Inflammatory macrophage treated with lipopolysaccharide for 1 hour (primary cell): ENCODE measurements around the gene ACP2.

Experiments used
- DNase-seq, 2 donors: peaks; one replicate each; pipeline ENCODE4 v3.0.0-alpha.2; 2020 to 2022

ACP2 gene

DNA sequence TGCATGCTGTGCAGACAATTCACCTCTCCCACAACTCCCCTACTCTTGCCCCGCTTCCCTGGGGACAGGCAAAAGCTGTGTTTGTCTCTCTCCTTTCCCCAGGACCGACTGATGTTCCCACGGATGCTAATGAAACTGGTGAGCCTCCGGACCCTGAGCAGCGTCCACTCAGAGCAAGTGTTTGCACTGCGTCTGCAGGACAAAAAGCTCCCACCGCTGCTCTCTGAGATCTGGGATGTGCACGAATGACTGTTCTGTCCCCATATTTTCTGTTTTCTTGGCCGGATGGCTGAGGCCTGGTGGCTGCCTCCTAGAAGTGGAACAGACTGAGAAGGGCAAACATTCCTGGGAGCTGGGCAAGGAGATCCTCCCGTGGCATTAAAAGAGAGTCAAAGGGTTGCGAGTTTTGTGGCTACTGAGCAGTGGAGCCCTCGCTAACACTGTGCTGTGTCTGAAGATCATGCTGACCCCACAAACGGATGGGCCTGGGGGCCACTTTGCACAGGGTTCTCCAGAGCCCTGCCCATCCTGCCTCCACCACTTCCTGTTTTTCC is 19.9 kb upstream of the ACP2 start:
- DNase-seq = no peak

DNA sequence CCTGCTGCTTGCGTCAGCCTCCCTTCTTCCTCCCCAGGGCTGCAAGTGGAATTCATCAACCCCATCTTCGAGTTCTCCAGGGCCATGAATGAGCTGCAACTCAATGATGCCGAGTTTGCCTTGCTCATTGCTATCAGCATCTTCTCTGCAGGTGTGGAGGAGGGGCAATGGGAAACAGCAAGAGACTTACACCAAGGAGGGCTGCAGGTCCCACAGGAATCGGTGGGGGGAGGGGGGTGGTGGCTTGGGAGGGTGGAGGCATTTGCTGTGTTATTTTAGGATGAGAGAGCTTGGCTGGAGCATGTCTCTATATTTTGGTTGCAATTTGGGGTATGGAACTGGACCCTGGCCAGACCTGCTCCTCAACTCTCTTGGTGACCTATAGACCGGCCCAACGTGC is 19.3 kb upstream of the ACP2 start:
- no peak for DNase-seq

GRCh38 chr11:47264521-47264920 is 15.9 kb upstream of the ACP2 start:
- DNase-seq = no peak

DNA sequence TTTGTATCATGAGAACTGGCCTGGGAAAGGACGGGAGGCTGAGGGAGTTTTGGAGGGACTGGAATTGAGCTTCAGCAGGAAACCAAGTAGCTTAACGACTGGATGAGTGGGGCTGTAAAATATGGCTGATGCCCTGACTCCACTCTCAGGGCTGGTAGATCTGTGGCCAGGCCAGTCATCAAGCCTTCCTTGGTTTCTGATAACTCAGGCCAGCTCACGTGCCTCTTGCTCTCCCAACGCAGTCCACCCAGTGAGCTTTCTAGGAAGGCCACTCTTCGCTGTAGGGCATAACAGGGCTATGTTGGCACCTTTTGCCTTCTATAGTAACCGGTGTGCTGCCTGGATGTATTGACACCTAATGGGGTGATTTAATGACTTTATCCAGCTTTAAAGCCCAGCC is 15.5 kb upstream of the ACP2 start:
- DNase-seq = no peak

GRCh38 chr11:47261291-47261800 is 12.7 kb upstream of the ACP2 start:
- no peak for DNase-seq

- no peak for DNase-seq
Measured at GRCh38 chr11:47260366-47260765, 11.8 kb upstream of the ACP2 start.

DNA sequence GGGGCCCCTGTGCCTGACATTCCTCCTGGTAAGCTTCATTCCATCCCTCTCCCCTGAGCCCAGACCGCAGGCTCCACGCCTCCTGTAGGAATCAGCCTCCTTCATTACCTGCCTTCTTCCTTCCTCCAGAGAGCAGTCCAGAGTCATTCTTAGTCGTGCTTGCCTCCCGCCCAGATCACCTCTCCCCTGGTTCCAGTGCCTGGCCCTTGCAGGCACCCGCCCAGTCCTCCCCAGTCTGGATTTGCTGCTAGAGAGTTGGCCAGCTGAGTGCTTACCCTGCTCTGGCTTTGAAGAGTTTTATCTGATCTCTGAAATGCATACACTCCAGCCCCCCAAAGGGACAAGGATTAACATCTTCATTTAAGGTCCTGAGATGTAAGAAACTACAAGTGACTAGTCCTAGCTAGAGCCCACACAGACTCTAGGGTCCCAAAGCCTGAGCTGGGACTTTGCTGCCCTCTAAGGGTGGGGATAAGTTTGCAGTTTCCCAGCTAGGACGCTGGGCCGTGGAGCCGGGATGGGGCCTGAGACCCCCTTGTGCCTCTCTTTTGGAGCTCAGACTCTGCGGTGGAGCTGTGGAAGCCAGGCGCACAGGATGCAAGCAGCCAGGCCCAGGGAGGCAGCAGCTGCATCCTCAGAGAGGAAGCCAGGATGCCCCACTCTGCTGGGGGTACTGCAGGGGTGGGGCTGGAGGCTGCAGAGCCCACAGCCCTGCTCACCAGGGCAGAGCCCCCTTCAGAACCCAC is 10.8 kb upstream of the ACP2 start:
- peak in 1 of 2 donors; percentile 67 for DNase-seq

DNA sequence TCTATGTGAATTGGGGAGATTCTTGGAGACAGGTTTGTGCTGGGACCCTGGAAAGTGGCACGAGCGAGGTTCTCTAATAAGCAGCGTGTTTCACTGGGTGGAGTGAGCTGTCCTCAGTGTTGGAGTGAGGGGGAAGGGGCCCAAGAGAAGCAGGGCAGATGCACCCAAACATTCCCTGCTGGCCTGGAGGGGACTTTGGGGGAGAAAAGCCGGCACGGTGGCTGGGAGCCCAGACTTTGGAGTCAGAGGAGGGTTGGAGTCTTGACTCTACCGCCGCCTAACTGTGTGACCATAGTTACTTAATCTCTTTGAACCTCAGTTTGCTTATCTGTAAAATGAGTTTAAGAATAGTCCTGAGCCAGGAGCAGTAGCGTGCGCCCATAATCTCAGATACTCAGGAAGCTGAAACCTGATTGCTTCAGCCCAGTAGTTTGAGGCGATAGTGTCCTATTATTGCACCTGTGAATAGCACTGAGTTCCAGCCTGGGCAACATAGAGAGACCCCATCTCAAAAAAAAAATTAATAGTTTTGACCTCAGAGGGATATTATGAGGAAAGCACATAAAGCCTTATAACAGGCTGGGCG is 9.8 kb upstream of the ACP2 start:
- DNase-seq = no peak

DNA sequence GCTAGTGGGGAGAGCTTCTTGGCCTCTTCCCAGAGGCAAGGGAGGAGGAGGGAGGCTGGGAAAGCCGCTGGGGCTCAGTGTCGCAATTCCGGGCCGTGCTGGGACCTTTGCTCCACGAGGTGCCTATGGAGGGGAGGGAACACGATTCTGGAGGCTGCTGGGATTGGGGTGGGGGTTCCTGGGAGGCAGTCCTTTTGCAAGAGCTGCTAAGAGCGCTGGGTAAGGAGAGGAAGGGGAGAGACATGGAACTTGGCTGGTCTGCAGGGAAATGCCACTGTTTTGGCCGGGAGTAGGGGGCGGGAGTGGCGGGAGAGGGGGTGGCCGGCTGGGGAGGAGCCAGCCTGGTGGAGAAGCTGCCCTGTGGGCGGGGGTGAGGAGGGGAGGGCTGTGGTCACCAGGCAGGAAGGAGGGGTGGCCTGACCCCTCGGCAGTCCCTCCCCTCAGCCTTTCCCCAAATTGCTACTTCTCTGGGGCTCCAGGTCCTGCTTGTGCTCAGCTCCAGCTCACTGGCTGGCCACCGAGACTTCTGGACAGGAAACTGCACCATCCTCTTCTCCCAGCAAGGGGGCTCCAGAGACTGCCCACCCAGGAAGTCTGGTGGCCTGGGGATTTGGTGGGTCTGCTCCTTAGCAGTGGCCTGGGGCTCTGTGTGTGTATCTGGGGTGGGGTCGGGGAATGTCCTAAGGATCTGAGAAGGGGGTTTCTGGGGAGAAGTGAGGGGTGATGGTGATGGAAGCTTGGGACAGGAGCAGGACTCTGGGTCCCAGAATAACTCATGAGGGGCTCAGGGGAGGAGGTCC is 9.1 kb upstream of the ACP2 start, which contains the start of gene NR1H3:
Gene NR1H3, plus strand, starts transcription at position 480 of the 800 bp plus-strand sequence. CDS start 1,221 bp downstream, outside the sequence.
- peak; percentile 65 to 96 for DNase-seq

DNA sequence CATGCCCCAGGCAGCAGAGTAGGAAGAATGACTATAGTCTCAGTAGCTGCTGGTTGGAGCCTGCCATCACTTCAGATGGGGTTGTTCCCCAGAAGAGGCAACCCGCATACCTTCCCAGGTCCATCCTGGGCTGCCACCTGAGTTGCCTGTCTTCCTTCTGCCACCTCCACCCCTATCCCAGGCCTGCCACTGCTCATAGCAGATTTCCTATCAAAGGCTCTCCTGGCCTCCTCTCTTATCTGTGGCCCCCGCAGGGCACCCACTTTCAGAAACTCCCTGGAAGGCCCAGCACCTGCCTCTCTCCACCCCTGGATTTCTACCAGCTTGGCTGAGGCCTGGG is 8.5 kb upstream of the ACP2 start:
- no peak for DNase-seq

DNA sequence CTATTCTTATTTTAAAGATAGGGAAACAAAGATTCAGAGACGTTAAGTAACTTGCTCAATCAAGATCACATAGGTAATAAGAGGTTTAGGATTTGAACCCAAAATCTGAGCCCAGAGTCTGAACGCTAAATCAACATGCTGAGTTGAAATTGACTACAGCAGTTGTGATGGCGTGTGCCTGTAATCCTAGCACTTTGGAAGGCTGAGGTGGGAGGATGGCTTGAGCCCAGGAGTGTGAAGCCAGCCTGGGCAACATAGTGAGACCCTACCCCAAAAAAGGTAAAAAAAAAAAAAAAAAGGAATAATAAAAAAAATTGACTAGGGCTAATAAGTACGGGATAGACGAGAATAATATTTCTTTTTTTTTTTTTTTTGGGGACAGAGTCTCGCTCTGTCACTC is 7.8 kb upstream of the ACP2 start:
- DNase-seq = no peak

DNA sequence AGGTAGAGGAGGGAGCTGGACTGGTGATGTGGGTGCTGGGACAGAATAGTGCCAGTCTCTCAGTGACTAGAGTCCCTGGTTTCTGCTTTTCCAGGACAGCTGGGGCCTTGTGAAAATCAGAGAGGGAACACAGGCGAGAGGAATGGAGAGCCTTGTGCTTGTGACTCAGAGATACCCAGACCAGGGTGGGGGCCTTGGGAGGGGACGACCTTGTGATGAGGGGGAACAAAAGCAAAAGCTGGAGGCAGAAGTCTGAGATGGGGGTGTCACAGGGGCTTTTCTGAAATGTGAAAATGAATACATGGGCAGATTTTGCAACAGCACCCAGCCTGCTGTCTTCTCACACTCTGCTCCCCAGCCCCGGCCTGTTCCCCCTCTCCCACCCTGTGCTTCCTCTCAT is 5.8 kb upstream of the ACP2 start:
- DNase-seq = peak; percentile 80 to 98

GRCh38 chr11:47253660-47254059 is 5.0 kb upstream of the ACP2 start:
- DNase-seq = no peak

DNA sequence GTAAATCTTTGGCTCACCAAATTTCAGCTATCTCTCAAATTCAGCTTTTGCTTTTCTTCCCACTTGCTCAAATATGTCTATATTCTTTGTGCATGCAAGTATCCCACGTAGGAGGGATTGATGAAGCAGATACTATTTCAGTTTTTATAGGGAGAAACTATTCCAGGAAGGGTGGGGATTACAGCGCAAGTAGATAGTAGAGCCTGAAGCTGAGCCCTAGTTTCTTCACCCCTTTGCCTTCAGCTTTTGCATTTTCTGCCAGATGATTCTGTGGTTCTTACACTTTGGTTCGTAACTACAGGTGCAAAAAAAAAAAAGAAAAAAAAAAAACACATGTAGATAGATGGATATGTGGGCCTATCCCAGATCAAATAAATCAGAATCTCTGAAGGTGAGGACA is 3.1 kb upstream of the ACP2 start:
- no peak for DNase-seq

GRCh38 chr11:47249378-47249715 is 733 bp upstream of the ACP2 start:
- DNase-seq = no peak

GRCh38 chr11:47248304-47248663 is 330 bp downstream of the ACP2 start:
- DNase-seq = no peak

- no peak for DNase-seq
Measured at GRCh38 chr11:47247502-47247901, 1.1 kb downstream of the ACP2 start.

DNA sequence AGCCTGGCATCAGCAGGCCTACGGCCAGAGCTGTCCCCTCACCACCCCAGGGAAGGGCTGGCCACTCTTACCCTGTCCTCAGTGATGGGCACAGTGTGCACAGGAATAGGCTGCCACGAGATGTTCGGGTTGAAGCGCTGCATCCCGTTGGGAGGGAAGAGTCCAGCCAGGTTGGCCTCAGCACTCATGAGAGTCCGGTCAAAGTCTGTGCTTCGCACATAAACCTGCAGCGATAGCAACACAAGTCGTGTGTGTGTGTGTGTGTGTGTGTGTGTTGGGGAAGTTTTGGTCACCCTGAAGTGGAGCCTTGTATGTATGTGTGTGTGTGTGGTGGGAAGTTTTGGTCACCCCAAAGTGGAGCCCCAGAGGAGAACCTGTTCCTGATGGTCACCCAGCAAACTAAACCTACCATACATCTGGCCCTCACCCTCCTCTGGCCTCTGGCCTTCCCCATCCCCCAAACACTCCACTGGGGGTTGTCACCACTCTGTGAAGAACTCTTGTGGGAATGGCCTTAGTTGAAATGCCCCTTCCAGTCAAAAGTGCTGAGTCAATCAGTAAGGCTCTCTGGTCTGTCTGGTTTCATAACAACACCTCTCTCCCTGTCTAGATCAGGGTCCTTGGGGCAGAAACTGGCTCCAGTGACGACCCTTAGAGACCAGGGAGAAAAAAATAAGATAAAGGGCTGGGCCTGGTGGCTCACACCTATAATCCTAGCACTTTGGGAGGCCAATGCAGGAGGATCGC is 2.8 kb downstream of the ACP2 start:
- DNase-seq = no peak

GRCh38 chr11:47244448-47245350 is 3.9 kb downstream of the ACP2 start:
- peak; percentile 94 to 96 for DNase-seq

DNA sequence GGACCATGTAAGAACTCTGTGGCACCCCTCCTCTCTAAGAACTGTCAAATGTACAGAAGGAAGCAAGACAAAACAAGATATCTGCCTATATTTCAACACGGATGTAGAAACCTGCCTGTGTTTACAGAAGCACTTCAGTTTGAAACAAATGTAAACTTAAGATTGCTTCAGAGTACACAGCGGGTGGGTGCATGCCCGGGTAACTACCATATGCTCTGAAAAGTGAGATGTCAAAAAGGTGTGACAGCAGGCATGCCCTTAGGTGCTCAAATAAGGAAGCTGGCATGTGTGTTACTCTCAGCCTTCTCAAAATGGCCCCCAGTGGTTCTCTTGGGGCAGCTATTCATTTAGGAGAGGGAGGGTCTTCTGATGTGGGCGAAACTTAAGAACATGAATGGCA is 5.2 kb downstream of the ACP2 start:
- DNase-seq = no peak

DNA sequence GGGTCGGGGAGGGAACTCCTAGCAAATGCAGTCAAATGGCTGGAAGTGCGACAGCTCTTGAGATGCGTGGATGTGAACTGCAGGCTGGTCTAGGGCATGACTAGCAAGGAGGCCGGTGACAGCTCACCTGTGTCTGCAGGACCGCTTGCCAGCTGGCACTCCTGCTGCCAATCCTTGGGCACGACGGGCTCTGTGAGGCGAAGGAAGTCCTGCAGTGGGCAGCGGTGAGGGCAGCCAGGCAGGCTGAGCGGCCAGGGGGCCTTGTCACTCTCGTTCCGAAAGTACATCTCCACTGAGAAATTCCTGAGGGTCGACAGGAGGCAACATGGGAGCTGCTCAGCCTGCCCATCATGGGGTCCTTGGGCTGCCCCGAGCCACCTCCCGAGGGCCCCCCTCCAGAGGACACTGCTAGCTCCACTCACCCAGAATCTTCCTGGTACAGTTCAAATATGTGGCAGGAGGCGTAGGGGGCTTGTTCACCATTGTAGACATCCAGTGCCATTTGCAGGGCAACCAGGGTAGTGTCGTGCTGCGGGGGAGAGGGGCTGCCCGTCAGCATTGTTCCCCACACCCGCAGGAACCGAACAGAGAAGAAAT is 5.9 kb downstream of the ACP2 start:
- no peak for DNase-seq
